HCT116 (cell line): ENCODE measurements around the gene TTC24. TPM values are rescaled to one million over a fixed set of nuclear protein-coding genes. Genes with fewer than 3 reads are reported as not detected.
A peak's percentile ranks its signal among the peaks of the same experiment; 100 is the strongest.

Experiments
- ATAC-seq: fragments of 200-7000 bp; cut with Tn5 transposase; 2 replicates; pipeline ENCODE4 v1.9.1; 2020; ENCODE audit warnings: mild to moderate bottlenecking, moderate library complexity
- BruUV-seq: library from RNA; stranded (reverse); fragments of 400-500 nt; replicated peaks from 2 replicates; lab custom pipeline; 2021; lab: Mats Ljungman, UMichigan
- CTCF ChIA-PET: fragments of 300-600 bp; sonication (Branson Sonifier 250); formaldehyde crosslinking; loops from one replicate; lab custom pipeline; 2021; ENCODE audit warnings: antibody characterized with exemption; lab: Charles Lee
- POLR2A ChIA-PET: fragments of 300-600, 350-600 bp; sonication (Branson Sonifier 250); formaldehyde crosslinking; loops from one replicate; lab custom pipeline; 2021; ENCODE audit warnings: antibody characterized with exemption; lab: Charles Lee
- RAD21 ChIA-PET, 2 experiments: fragments of 300-600 bp; sonication (Branson Sonifier 250); formaldehyde crosslinking; loops; one replicate each; lab custom pipeline; 2023; ENCODE audit warnings: low total read pairs in 2 of 2; ENCODE audit not compliant: uncharacterized antibody in 2 of 2, unreplicated experiment in 2 of 2, low non-redundant PET in 1 of 2; lab: Charles Lee
- DNase-seq: peaks from one replicate; pipeline ENCODE4 v3.0.0-alpha.2; 2010; ENCODE audit warnings: low read depth, low spot score
- H2AFZ ChIP-seq: fragments of 200-600 bp; shearing (Covaris generic), sonication (generic); 2 replicates; pipeline ENCODE4 v1.6.1; 2017; ENCODE audit warnings: low read depth, mixed run types, mixed read lengths, antibody characterized with exemption, low read length; ENCODE audit not compliant: poor library complexity, severe bottlenecking
- H3K27ac ChIP-seq: 2 replicates; pipeline ENCODE4 v1.5.1; 2012; ENCODE audit warnings: low read depth, low read length
- H3K27me3 ChIP-seq: fragments of 200-600 bp; sonication (generic); 2 replicates; pipeline ENCODE4 v1.6.1; 2016; ENCODE audit warnings: mixed run types, low read length, mixed read lengths; ENCODE audit not compliant: insufficient read depth
- H3K36me3 ChIP-seq, 2 experiments: fragments of 200-500 bp in 1 of 2; fragments of 200-600 bp in 1 of 2; sonication (Bioruptor generic) in 1 of 2; sonication (generic) in 1 of 2; 2 replicates each; pipeline versions ENCODE4 v1.5.1 to v1.6.1; 2014 to 2016; ENCODE audit warnings: low read length in 2 of 2, inconsistent platforms in 1 of 2, mixed read lengths in 1 of 2, mixed run types in 1 of 2; ENCODE audit not compliant: insufficient read depth in 2 of 2, control insufficient read depth in 1 of 2
- H3K4me1 ChIP-seq, 2 experiments: fragments of 200-600 bp in 1 of 2; sonication (generic) in 1 of 2; 2 replicates each; pipeline versions ENCODE4 v1.5.1 to v1.6.1; 2012 to 2017; ENCODE audit warnings: low read length in 2 of 2, inconsistent platforms in 1 of 2, mild to moderate bottlenecking in 1 of 2, mixed read lengths in 1 of 2, mixed run types in 1 of 2, moderate library complexity in 1 of 2; ENCODE audit not compliant: insufficient read depth in 2 of 2, control insufficient read depth in 1 of 2
- H3K4me2 ChIP-seq: fragments of 200-600 bp; sonication (generic); 2 replicates; pipeline ENCODE4 v1.6.1; 2017; ENCODE audit warnings: mixed run types, low read length, mixed read lengths
- H3K4me3 ChIP-seq, 2 experiments: fragments of 200-600 bp in 1 of 2; sonication (generic) in 1 of 2; replicated peaks in 1 of 2; 2 replicates each; pipeline ENCODE4 v1.5.1; 2011 to 2016; ENCODE audit warnings: low read length in 2 of 2, control low read depth in 1 of 2, low read depth in 1 of 2, mild to moderate bottlenecking in 1 of 2, mixed read lengths in 1 of 2, mixed run types in 1 of 2
- H3K79me2 ChIP-seq: fragments of 200-600 bp; sonication (generic); 2 replicates; pipeline ENCODE4 v1.6.1; 2017; ENCODE audit warnings: mild to moderate bottlenecking, mixed run types, low read length, moderate library complexity, mixed read lengths; ENCODE audit not compliant: insufficient read depth
- H3K9ac ChIP-seq: fragments of 200-600 bp; sonication (generic); 2 replicates; pipeline ENCODE4 v1.6.1; 2016; ENCODE audit warnings: low read length, mixed read lengths
- H3K9me2 ChIP-seq: fragments of 200-600 bp; sonication (generic), shearing (Covaris generic); 2 replicates; pipeline ENCODE4 v1.6.1; 2017; ENCODE audit warnings: mixed run types, mild to moderate bottlenecking, moderate library complexity; ENCODE audit not compliant: insufficient read depth
- H3K9me3 ChIP-seq, 2 experiments: fragments of 200-500 bp in 1 of 2; fragments of 200-600 bp in 1 of 2; sonication (Bioruptor generic) in 1 of 2; sonication (generic) in 1 of 2; 2 replicates each; pipeline ENCODE4 v1.6.1; 2014 to 2017; ENCODE audit warnings: low read length in 2 of 2, mixed read lengths in 2 of 2, inconsistent platforms in 1 of 2, low read depth in 1 of 2, mild to moderate bottlenecking in 1 of 2, mixed run types in 1 of 2, moderate library complexity in 1 of 2; ENCODE audit not compliant: control insufficient read depth in 1 of 2, insufficient read depth in 1 of 2
- H4K20me1 ChIP-seq: fragments of 200-600 bp; sonication (generic), shearing (Covaris generic); 2 replicates; pipeline ENCODE4 v1.6.1; 2017; ENCODE audit warnings: mixed run types, mild to moderate bottlenecking, moderate library complexity; ENCODE audit not compliant: insufficient read depth
- EZH2phosphoT487 ChIP-seq: fragments of 200-600 bp; IDR thresholded peaks from 2 replicates; pipeline ENCODE4 v1.6.1; 2018; ENCODE audit warnings: antibody characterized with exemption, borderline replicate concordance
- TCF7L2 ChIP-seq: IDR thresholded peaks from 2 replicates; pipeline ENCODE4 v1.7.0; 2011; ENCODE audit warnings: borderline replicate concordance, inconsistent platforms; ENCODE audit not compliant: insufficient read depth, insufficient read length; ENCODE audit errors: extremely low read depth
- intact Hi-C: fragments of 100-400 bp; cut with micrococcal nuclease; formaldehyde crosslinking; loops from 2 replicates; pipeline ENCODE4 v1.10.0; 2022
- total RNA-seq: library from RNA; stranded (reverse); gene quantifications from one replicate; pipeline ENCODE4 v1.2.1, GENCODE V29; 2021; ENCODE audit not compliant: unreplicated experiment
- TF ChIP-seq, protein P1 (sequence below), 3 experiments: fragments of 200-600 bp in 1 of 3; sonication (generic) in 1 of 3; IDR thresholded peaks in 2 of 3; conservative IDR thresholded peaks in 1 of 3; 2 replicates each; pipeline ENCODE4 v1.5.1; 2012 to 2017; ENCODE audit warnings: low read depth in 2 of 3, low read length in 2 of 3, antibody characterized with exemption in 1 of 3, borderline replicate concordance in 1 of 3, control low read depth in 1 of 3, mild to moderate bottlenecking in 1 of 3, mixed read lengths in 1 of 3, mixed run types in 1 of 3, moderate library complexity in 1 of 3; ENCODE audit not compliant: insufficient read depth in 1 of 3

The TTC24 gene
- total RNA-seq, 1 experiment from 2014 or later: not detected

DNA sequence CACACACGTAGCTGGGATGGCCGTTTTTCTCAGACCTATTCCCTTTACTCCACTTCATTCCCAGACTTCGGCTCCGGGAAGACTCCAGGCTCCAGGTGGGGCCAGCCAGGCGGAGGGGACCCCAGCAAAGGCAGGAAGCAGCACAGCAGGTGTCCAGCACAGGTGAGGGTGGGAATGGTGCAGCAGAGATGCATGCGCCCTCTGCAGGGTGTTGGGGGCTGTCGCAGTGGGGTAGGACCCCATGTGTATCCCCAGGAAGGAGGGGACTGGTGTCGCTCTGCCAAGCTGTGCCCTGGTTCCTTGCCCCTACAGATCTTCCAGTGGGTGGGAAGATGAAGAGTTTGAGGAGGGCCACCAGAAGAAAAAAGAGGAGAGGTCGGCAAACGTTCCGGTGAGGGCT lies 5.3 kb downstream of the TTC24 start:
- Histone ChIP-seq H3K79me2 (no peaks in the 10 kb centered on the region), H3K9me2 (no peaks in the 10 kb centered on the region), H3K4me1 (peaks cover 11 to 28% of the 10 kb centered on the region in 2 experiments), H3K27ac (no peak overlapping the region), H3K36me3 (no peaks in the 10 kb centered on the region), H3K4me3 (no peak overlapping the region), H4K20me1 (no peaks in the 10 kb centered on the region), H3K27me3 (no peaks in the 10 kb centered on the region), H3K9ac (no peak overlapping the region), H2AFZ (peak overlapping the region; percentile 97), H3K4me2 (peak overlapping the region; percentile 19; the same call in 1 of the 2 replicates), H3K9me3 (no peaks in the 10 kb centered on the region)
- no peak for DNase-seq
- intact Hi-C loops: loop anchor here (1.0 to 2.0 kb wide), 2 partner anchors 23 to 128 kb away; no protein-coding TSS in a partner anchor
- ChIA-PET RAD21 (no interaction called here), POLR2A (no interaction called here), CTCF (interaction anchor here (1.0 to 3.0 kb wide), 4 partner anchors 15 to 127 kb away, joined by 3 to 19 read pairs (median 4); no protein-coding TSS in a partner anchor)
- BruUV-seq: no TSS peak
- peak; percentile 77 for ATAC-seq
- TF ChIP-seq EZH2phosphoT487: no peak
- TF ChIP-seq, protein P1, sequence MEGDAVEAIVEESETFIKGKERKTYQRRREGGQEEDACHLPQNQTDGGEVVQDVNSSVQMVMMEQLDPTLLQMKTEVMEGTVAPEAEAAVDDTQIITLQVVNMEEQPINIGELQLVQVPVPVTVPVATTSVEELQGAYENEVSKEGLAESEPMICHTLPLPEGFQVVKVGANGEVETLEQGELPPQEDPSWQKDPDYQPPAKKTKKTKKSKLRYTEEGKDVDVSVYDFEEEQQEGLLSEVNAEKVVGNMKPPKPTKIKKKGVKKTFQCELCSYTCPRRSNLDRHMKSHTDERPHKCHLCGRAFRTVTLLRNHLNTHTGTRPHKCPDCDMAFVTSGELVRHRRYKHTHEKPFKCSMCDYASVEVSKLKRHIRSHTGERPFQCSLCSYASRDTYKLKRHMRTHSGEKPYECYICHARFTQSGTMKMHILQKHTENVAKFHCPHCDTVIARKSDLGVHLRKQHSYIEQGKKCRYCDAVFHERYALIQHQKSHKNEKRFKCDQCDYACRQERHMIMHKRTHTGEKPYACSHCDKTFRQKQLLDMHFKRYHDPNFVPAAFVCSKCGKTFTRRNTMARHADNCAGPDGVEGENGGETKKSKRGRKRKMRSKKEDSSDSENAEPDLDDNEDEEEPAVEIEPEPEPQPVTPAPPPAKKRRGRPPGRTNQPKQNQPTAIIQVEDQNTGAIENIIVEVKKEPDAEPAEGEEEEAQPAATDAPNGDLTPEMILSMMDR (IDR thresholded peaks at IDR 0.05 in 2 of 3, conservative IDR thresholded peaks at IDR 0.05 in 1 of 3; ENCODE audit: borderline replicate concordance in 1 of 3, insufficient read depth in 1 of 3, low read depth in 2 of 3, low read length in 2 of 3): peak in 2 of 3 experiments; percentile 61 to 72; a peak in 5 of 6 replicates

DNA sequence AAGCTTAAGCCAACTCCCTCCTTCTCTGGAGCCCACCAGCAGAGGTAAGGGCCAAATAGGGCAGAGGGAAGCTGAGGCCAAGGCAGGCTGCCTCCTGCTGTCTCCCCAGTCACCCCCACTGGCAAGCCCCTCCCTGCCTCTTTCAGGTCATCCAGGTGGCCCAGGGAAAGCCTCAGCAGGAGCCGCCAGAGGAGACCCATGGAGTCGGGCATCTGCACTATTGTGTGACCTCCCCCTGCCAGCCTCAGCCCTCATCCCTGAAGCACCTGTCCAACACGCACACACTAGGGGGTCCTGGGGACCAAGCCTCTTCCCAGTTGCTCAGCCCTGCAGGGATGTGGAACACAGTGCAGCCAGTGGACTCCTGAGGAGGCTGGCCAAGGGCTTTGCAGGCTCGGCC lies 6.8 kb downstream of the TTC24 start:
- Histone ChIP-seq H3K4me1 (peaks cover 11 to 37% of the 10 kb centered on the region in 2 experiments), H4K20me1 (no peaks in the 10 kb centered on the region), H3K9me2 (no peaks in the 10 kb centered on the region), H3K79me2 (no peaks in the 10 kb centered on the region), H2AFZ (no peak overlapping the region), H3K27ac (no peak overlapping the region), H3K9me3 (no peaks in the 10 kb centered on the region), H3K4me3 (peak overlapping the region in 1 of 2 experiments; percentile 17; a peak in 2 of 4 replicates), H3K27me3 (no peaks in the 10 kb centered on the region), H3K9ac (no peak overlapping the region), H3K36me3 (no peaks in the 10 kb centered on the region), H3K4me2 (peak overlapping the region; percentile 30; the same call in 1 of the 2 replicates)
- ChIA-PET POLR2A (no interaction called here), RAD21 (interaction anchor here in 1 of 2 experiments (0.9 kb wide), 1 partner anchor 22 kb away, joined by 3 read pairs; no protein-coding TSS in a partner anchor), CTCF (interaction anchor here (0.7 to 3.0 kb wide), 5 partner anchors 19 to 140 kb away, joined by 3 to 19 read pairs (median 3); no protein-coding TSS in a partner anchor)
- ATAC-seq (no peak), DNase-seq (no peak)
- no peak for TF ChIP-seq TCF7L2
- BruUV-seq: TSS peak; percentile 40
- intact Hi-C loops: no loop called here
